Glutamatergic neuron (in vitro differentiated cells): ENCODE results near the gene GSTA4. TPM values are rescaled to one million over a fixed set of nuclear protein-coding genes. Genes with fewer than 3 reads are reported as not detected.

Experiments
- DNase-seq: peaks from one replicate; pipeline ENCODE4 v3.0.0; 2022
- H3K27ac Mint-ChIP-seq: one replicate; pipeline ENCODE4 v1.8.0; 2020; ENCODE audit warnings: mild to moderate bottlenecking, mixed read lengths, inconsistent platforms; ENCODE audit not compliant: unreplicated experiment
- H3K27me3 Mint-ChIP-seq: one replicate; pipeline ENCODE4 v1.8.0; 2020; ENCODE audit warnings: mild to moderate bottlenecking, moderate library complexity, mixed read lengths, inconsistent platforms; ENCODE audit not compliant: unreplicated experiment
- H3K36me3 Mint-ChIP-seq: one replicate; pipeline ENCODE4 v1.8.0; 2020; ENCODE audit warnings: mild to moderate bottlenecking, mixed read lengths, inconsistent platforms; ENCODE audit not compliant: unreplicated experiment
- H3K4me1 Mint-ChIP-seq: one replicate; pipeline ENCODE4 v1.8.0; 2020; ENCODE audit warnings: mild to moderate bottlenecking, low read depth, mixed read lengths, inconsistent platforms; ENCODE audit not compliant: unreplicated experiment
- H3K4me3 Mint-ChIP-seq: one replicate; pipeline ENCODE4 v1.8.0; 2020; ENCODE audit warnings: mild to moderate bottlenecking, mixed read lengths, inconsistent platforms; ENCODE audit not compliant: unreplicated experiment
- H3K9me3 Mint-ChIP-seq: one replicate; pipeline ENCODE4 v1.8.0; 2020; ENCODE audit warnings: mild to moderate bottlenecking, moderate library complexity, mixed read lengths, inconsistent platforms; ENCODE audit not compliant: unreplicated experiment
- CTCF ChIP-seq: fragments of 200-600 bp; sonication (generic); IDR thresholded peaks from one replicate; pipeline ENCODE4 v1.5.0; 2021; ENCODE audit not compliant: partially characterized antibody, unreplicated experiment
- total RNA-seq: library from RNA; stranded (reverse); fragmentation: NEBNext Ultra II Directional; extraction: Animal tissue kit (Norgen Biotek cat#: 25700); gene quantifications from one replicate; pipeline ENCODE4 v1.2.1, GENCODE V29; 2021; ENCODE audit not compliant: unreplicated experiment

Gene GSTA4
- total RNA-seq, 1 donor from 2014 or later = 81.1 TPM

DNA sequence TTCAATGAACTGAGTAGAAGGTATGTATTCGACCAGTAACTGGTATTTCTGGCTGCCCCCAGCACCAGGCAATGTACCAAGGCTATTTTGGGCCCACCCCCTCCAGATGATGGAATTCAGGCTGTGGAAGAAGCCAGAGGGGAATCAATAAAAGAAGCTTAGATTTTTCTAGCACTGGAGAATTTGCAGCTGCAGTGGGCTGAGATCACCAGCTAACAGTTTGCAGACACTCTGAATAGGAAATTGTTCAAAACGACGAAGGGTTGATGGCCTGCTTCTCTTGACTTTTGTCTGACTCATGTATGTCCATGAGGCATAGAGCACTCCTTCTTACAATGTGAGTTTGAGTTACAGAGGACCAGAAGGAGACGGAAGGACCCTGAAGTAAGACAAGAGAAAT, 37.8 kb upstream of the GSTA4 start:
- Mint-ChIP-seq H3K36me3 (no peaks in the 10 kb centered on the region), H3K4me1 (peaks cover 27% of the 10 kb centered on the region), H3K27ac (no peak overlapping the region), H3K4me3 (no peak overlapping the region), H3K27me3 (no peaks in the 10 kb centered on the region), H3K9me3 (peaks cover 1% of the 10 kb centered on the region)
- DNase-seq = no peak
- TF ChIP-seq CTCF = no peak

GRCh38 chr6:53031281-53031680, 36.2 kb upstream of the GSTA4 start:
- Mint-ChIP-seq H3K27me3 (no peaks in the 10 kb centered on the region), H3K4me3 (no peak overlapping the region), H3K9me3 (peaks cover 1% of the 10 kb centered on the region), H3K36me3 (no peaks in the 10 kb centered on the region), H3K27ac (no peak overlapping the region), H3K4me1 (peaks cover 29% of the 10 kb centered on the region)
- no peak for TF ChIP-seq CTCF
- no peak for DNase-seq

DNA sequence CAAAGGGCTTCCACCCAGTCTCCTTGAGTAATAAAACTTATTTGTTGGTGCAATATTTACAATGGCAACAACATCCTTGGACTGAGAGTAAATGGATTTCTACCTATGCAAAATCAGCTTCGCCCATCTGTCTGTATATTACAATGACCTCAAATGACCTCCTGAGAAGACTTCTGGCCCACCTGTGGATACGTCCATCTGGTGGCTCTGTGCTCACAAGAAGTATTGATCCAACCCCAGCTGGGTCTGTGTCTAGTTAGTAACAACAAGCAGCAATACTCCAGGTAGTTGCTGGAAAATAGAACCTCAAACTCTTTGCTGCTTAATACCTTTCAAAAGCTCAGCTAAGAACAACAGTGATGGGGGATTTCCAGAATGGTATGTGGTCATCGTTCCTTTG, 34.7 kb upstream of the GSTA4 start:
- H3K36me3 Mint-ChIP-seq = peaks cover 4% of the 10 kb centered on the region
- H3K27me3 Mint-ChIP-seq = no peaks in the 10 kb centered on the region
- no peak overlapping the region for H3K4me3 Mint-ChIP-seq
- peaks cover 25% of the 10 kb centered on the region for H3K4me1 Mint-ChIP-seq
- peaks cover 1% of the 10 kb centered on the region for H3K9me3 Mint-ChIP-seq
- H3K27ac Mint-ChIP-seq = peak overlapping the region; percentile 79
- peak; percentile 52 for DNase-seq
- no peak for TF ChIP-seq CTCF

GRCh38 chr6:53029257-53029656, 34.2 kb upstream of the GSTA4 start:
- Mint-ChIP-seq H3K4me3 (peak overlapping the region; percentile 12), H3K27me3 (no peaks in the 10 kb centered on the region), H3K4me1 (peaks cover 25% of the 10 kb centered on the region), H3K27ac (peak overlapping the region; percentile 24), H3K36me3 (peaks cover 4% of the 10 kb centered on the region), H3K9me3 (peaks cover 1% of the 10 kb centered on the region)
- TF ChIP-seq CTCF = no peak
- no peak for DNase-seq

DNA sequence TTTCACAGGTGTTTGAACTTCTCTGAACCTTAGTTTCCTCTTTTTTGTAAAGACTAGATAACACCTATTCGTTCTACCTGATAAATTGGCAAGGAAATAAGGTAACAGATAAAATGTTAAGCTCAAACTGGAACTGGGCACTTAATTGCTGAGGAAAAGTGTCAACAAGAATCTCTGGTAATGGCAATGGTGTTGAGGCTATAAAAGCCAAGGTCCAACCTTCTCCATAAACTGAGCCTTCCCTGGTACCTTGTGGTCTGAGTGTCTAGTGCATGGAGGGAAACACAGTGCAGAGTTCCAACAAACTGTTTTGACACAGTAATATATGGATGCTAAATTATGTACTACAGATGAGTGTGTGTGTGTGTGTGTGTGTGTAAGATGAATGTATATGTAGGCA, 33.4 kb upstream of the GSTA4 start:
- Mint-ChIP-seq H3K9me3 (peaks cover 1% of the 10 kb centered on the region), H3K4me3 (no peak overlapping the region), H3K27ac (peak overlapping the region; percentile 15), H3K36me3 (peaks cover 4% of the 10 kb centered on the region), H3K4me1 (peaks cover 25% of the 10 kb centered on the region), H3K27me3 (no peaks in the 10 kb centered on the region)
- no peak for TF ChIP-seq CTCF
- no peak for DNase-seq
